GM12874 (cell line): ENCODE data around the gene VIL1.

Experiments used
- CTCF ChIP-seq: IDR thresholded peaks from 2 replicates; pipeline ENCODE4 v1.5.1; 2011; ENCODE audit warnings: low read depth, mild to moderate bottlenecking, control low read depth, low read length, moderate library complexity; ENCODE audit not compliant: insufficient read depth

VIL1 gene

GRCh38 chr2:218381916-218382366 is 37.0 kb upstream of the VIL1 start, which contains the start of gene SLC11A1:
Gene SLC11A1, plus strand, starts transcription at chr2:218382273. Its CDS starts 96 bp downstream, at chr2:218382369.
- no peak for TF ChIP-seq CTCF

GRCh38 chr2:218382785-218383184 is 36.1 kb upstream of the VIL1 start:
- TF ChIP-seq CTCF: no peak

- TF ChIP-seq CTCF: no peak
These were observed 34.9 kb upstream of the VIL1 start for GRCh38 chr2:218383892-218384519.

- no peak for TF ChIP-seq CTCF
These were observed 33.9 kb upstream of the VIL1 start for GRCh38 chr2:218384975-218385374.

- TF ChIP-seq CTCF: no peak
These were observed 32.2 kb upstream of the VIL1 start for GRCh38 chr2:218386505-218387368.

GRCh38 chr2:218387369-218388194 is 31.3 kb upstream of the VIL1 start:
- TF ChIP-seq CTCF: no peak
